GM13976 (cell line): ENCODE data around the gene SMC1B.

Experiments
- DNase-seq: peaks from one replicate; pipeline ENCODE4 v3.0.0; 2012; ENCODE audit warnings: low spot score
- CTCF ChIP-seq: IDR thresholded peaks from 2 replicates; pipeline ENCODE4 v1.5.1; 2012; ENCODE audit warnings: borderline replicate concordance, mild to moderate bottlenecking; ENCODE audit not compliant: insufficient read depth; ENCODE audit errors: extremely low read depth, missing control alignments, control extremely low read depth
- in situ Hi-C: fragments of 300-500 bp; cut with MboI; formaldehyde crosslinking; loops from one replicate; pipeline ENCODE4 v1.12.0; 2022; ENCODE audit warnings: low sequenced_read_pairs, mixed read lengths, inconsistent platforms; ENCODE audit not compliant: unreplicated experiment

Gene SMC1B

GRCh38 chr22:45427114-45427513 is 13.7 kb upstream of the SMC1B start:
- TF ChIP-seq CTCF, result no peak
- in situ Hi-C loops, result no loop called here
- DNase-seq, result no peak

GRCh38 chr22:45426387-45426786 is 13.0 kb upstream of the SMC1B start:
- no peak for TF ChIP-seq CTCF
- DNase-seq, result no peak
- in situ Hi-C loops, result no loop called here

DNA sequence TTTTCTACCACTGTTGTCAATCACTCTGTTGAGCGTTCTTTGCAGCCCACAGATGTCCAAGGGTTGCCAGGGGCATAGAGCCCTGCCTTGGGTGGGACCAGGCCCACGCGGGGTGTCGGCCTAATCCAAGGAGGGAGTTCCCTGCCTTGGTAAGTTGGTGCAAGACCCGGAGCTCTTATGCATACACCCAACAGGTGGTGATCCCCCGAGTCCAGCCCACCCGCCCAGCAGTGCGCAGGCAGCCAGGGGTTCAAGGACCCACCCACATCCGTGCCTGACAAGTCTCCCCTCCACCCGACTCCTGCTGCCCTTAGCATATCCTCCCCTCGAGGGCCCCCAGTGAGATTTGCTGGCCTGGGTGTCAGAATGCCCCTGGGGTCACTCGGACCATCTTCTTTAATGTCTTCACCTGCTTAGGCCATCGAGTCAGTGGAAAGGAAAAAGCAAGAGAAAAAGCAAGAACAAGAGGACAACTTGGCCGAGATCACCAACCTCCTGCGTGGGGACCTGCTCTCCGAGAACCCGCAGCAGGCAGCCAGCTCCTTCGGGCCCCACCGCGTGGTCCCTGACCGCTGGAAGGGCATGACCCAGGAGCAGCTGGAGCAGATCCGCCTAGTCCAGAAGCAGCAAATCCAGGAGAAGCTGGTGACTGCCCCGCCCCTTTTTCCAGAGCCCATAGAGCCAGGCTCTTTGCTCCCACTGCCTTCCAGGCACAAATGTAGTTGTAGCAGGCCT is 12.3 kb upstream of the SMC1B start:
- no peak for DNase-seq
- TF ChIP-seq CTCF, result no peak
- in situ Hi-C loops, result no loop called here

GRCh38 chr22:45425101-45425500 is 11.7 kb upstream of the SMC1B start:
- DNase-seq, result no peak
- in situ Hi-C loops, result no loop called here
- no peak for TF ChIP-seq CTCF

DNA sequence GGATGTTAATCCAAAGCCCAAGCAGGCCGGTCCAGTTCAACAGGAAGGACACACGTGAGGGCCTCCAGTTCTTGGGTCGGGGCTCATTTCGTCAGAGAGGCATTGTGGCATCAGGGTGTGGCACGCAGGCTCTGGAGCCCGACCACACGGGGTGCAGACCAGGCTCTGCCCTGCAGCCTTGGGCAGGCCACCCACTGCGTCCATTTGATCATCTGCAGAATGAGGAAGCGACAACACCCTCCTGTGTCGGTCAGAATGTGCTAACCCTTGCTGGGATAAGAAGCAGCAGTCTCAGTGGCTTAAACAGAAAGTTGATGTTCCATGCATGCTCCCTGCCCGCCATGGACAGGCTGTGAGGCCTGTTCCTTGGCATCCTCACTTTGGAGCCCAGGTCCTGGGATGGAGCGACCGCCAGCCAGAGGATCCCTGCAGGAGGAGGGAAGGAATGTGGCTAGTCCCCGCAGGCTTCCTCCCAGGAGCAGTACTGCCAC is 10.9 kb upstream of the SMC1B start:
- no peak for DNase-seq
- no peak for TF ChIP-seq CTCF
- in situ Hi-C loops, result no loop called here

DNA sequence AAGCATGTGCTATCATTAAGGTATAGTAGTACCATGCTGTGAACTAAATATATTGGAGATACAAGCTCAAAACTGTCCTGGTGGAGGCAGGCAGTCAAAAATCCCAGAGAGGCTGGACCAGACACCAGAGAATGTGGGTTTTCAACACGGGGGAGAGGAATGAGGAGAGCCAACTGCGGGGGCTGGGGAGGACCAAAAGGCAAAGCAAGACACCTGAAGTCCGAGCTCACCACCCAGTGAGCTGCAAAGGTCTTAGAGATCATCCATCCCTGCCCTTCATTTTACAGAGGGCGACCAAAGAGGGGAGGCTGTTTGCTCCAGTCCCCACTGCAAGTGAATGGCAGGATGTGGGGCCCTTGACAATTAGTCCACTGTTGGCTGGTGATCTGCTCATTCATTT is 10.1 kb upstream of the SMC1B start:
- no peak for TF ChIP-seq CTCF
- in situ Hi-C loops, result no loop called here
- no peak for DNase-seq
